Testis (tissue), 3 donors: ENCODE results near the gene MAPK8IP1. TPM values are rescaled to one million over a fixed set of nuclear protein-coding genes. Genes with fewer than 3 reads are reported as not detected.

Source experiments
- DNase-seq: peaks from one replicate; pipeline ENCODE4 v3.0.0-alpha.2; 2019
- H3K27ac ChIP-seq, 2 donors: fragments of 200-600 bp; sonication (generic); one replicate each; pipeline ENCODE4 v1.5.1; 2019
- H3K27me3 ChIP-seq: fragments of 200-600 bp; sonication (generic); one replicate; pipeline ENCODE4 v1.5.1; 2019
- H3K36me3 ChIP-seq: fragments of 200-600 bp; sonication (generic); one replicate; pipeline ENCODE4 v1.5.1; 2017; ENCODE audit warnings: low read depth; ENCODE audit errors: missing control alignments
- H3K4me1 ChIP-seq: fragments of 200-600 bp; sonication (generic); one replicate; pipeline ENCODE4 v1.5.1; 2019
- H3K4me3 ChIP-seq, 2 donors: fragments of 200-600 bp; sonication (generic); one replicate each; pipeline ENCODE4 v1.5.1; 2017 to 2019
- H3K9me3 ChIP-seq: fragments of 200-600 bp; sonication (generic); one replicate; pipeline ENCODE4 v1.5.1; 2017
- CTCF ChIP-seq, 3 experiments: fragments of 450-650 bp in 2 of 3; fragments of 200-600 bp in 1 of 3; sonication (generic) in 1 of 3; IDR thresholded peaks; one replicate each; pipeline ENCODE4 v1.5.1; 2016 to 2019; ENCODE audit warnings: antibody characterized with exemption in 3 of 3, mild to moderate bottlenecking in 2 of 3, moderate library complexity in 1 of 3
- POLR2A ChIP-seq: fragments of 450-650 bp; IDR thresholded peaks from one replicate; pipeline ENCODE4 v1.6.1; 2017; ENCODE audit warnings: antibody characterized with exemption, mild to moderate bottlenecking, moderate library complexity
- WGBS, 2 donors: methylation state at CpG; one replicate each; pipeline ENCODE4 v1.1.5; 2018; 5-methylcytosine and 5-hydroxymethylcytosine counted together
- intact Hi-C: fragments of 100-400 bp; cut with DNase I; formaldehyde crosslinking; loops from one replicate; pipeline ENCODE4 v1.15.1; 2023; ENCODE audit warnings: low total_unique reads
- polyA plus RNA-seq: library from polyadenylated mRNA; stranded (reverse); fragments of 350-450 nt; fragmentation: Illumina TruSeq; extraction: RNeasy Lipid Tissue Mini Kit (QIAGEN cat#74804); gene quantifications from one replicate; pipeline ENCODE4 v1.2.3, GENCODE V29; 2014; ENCODE audit warnings: low read depth, low replicate concordance; ENCODE audit not compliant: insufficient read depth
- total RNA-seq, 2 donors: library from RNA; depleted of rRNA; stranded (reverse); fragments of >200 nt; gene quantifications; one replicate each; pipeline ENCODE4 v1.2.3, GENCODE V29; 2016

Gene MAPK8IP1
- total and polyA plus RNA-seq, 3 donors from 2014 or later: 54.5 to 62.9 (median 57.5) TPM

- Histone ChIP-seq H3K36me3 (no peaks in the 10 kb centered on the region), H3K4me3 (no peak overlapping the region), H3K9me3 (no peaks in the 10 kb centered on the region), H3K27me3 (no peaks in the 10 kb centered on the region), H3K4me1 (no peaks in the 10 kb centered on the region), H3K27ac (no peak overlapping the region)
- TF ChIP-seq CTCF (IDR thresholded peaks at IDR 0.05) (no peak), POLR2A (no peak)
- intact Hi-C loops: no loop called here
- DNase-seq: no peak
- WGBS, 2 donors: 53 to 66% methylated on average over 15 of the region's 15 CpGs
Observed at GRCh38 chr11:45933131-45933831, 47.8 kb downstream of the MAPK8IP1 start.

GRCh38 chr11:45933846-45934579 lies 48.6 kb downstream of the MAPK8IP1 start:
- no peaks in the 10 kb centered on the region for H3K27me3 ChIP-seq
- no peaks in the 10 kb centered on the region for H3K9me3 ChIP-seq
- no peaks in the 10 kb centered on the region for H3K36me3 ChIP-seq
- intact Hi-C loops: no loop called here
- 86 to 92% methylated on average over 21 of the region's 21 CpGs for WGBS, 2 donors
- no peaks in the 10 kb centered on the region for H3K4me1 ChIP-seq
- no peak for TF ChIP-seq CTCF (IDR thresholded peaks at IDR 0.05)
- TF ChIP-seq POLR2A: no peak
- H3K4me3 ChIP-seq: no peak overlapping the region
- no peak for DNase-seq
- H3K27ac ChIP-seq: no peak overlapping the region

GRCh38 chr11:45934580-45935318 lies 49.3 kb downstream of the MAPK8IP1 start:
- Histone ChIP-seq H3K36me3 (no peaks in the 10 kb centered on the region), H3K9me3 (no peaks in the 10 kb centered on the region), H3K27ac (no peak overlapping the region), H3K4me3 (no peak overlapping the region), H3K4me1 (no peaks in the 10 kb centered on the region), H3K27me3 (no peaks in the 10 kb centered on the region)
- no peak for TF ChIP-seq POLR2A
- TF ChIP-seq CTCF (IDR thresholded peaks at IDR 0.05): no peak
- WGBS, 2 donors: 77 to 83% methylated on average over 12 of the region's 12 CpGs
- intact Hi-C loops: no loop called here
- DNase-seq: no peak

- no peak overlapping the region for H3K27ac ChIP-seq
- TF ChIP-seq POLR2A (no peak), CTCF (IDR thresholded peaks at IDR 0.05) (no peak)
- H3K27me3 ChIP-seq: no peaks in the 10 kb centered on the region
- H3K36me3 ChIP-seq: no peaks in the 10 kb centered on the region
- 87 to 89% methylated on average over 8 of the region's 8 CpGs for WGBS, 2 donors
- H3K4me1 ChIP-seq: no peaks in the 10 kb centered on the region
- H3K4me3 ChIP-seq: no peak overlapping the region
- H3K9me3 ChIP-seq: no peaks in the 10 kb centered on the region
- DNase-seq: no peak
- intact Hi-C loops: no loop called here
Observed at GRCh38 chr11:45935349-45936064, 50.1 kb downstream of the MAPK8IP1 start.
